Osteoblast (primary cell): Measurements from ENCODE around the gene LRRC46. TPM values are rescaled to one million over a fixed set of nuclear protein-coding genes. Genes with fewer than 3 reads are reported as not detected.

Source experiments
- DNase-seq: peaks from one replicate; pipeline ENCODE4 v3.0.0; 2011; ENCODE audit warnings: low spot score, mixed read lengths; ENCODE audit not compliant: insufficient read length; ENCODE audit errors: missing footprints
- H2AFZ ChIP-seq: 2 replicates; pipeline ENCODE4 v1.6.0; 2011; ENCODE audit warnings: mild to moderate bottlenecking, low read length
- H3K27ac ChIP-seq: 2 replicates; pipeline ENCODE4 v1.5.1; 2011; ENCODE audit warnings: mild to moderate bottlenecking, low read depth, low read length, moderate library complexity
- H3K27me3 ChIP-seq: 2 replicates; pipeline ENCODE4 v1.6.0; 2012; ENCODE audit warnings: mild to moderate bottlenecking, control low read depth, inconsistent platforms, low read length, moderate library complexity; ENCODE audit not compliant: insufficient read depth
- H3K36me3 ChIP-seq: 2 replicates; pipeline ENCODE4 v1.5.1; 2011; ENCODE audit warnings: mild to moderate bottlenecking, low read length, control low read depth, moderate library complexity; ENCODE audit not compliant: insufficient read depth
- H3K4me1 ChIP-seq: 2 replicates; pipeline ENCODE4 v1.5.1; 2011; ENCODE audit warnings: mild to moderate bottlenecking, low read length, control low read depth, moderate library complexity; ENCODE audit not compliant: insufficient read depth
- H3K4me2 ChIP-seq: 2 replicates; pipeline ENCODE4 v1.6.0; 2011; ENCODE audit warnings: mild to moderate bottlenecking, low read length; ENCODE audit not compliant: insufficient read depth
- H3K4me3 ChIP-seq: fragments of 200-600 bp; sonication (generic); 3 replicates; pipeline ENCODE4 v1.5.1; 2012; ENCODE audit warnings: mild to moderate bottlenecking, low read length, inconsistent platforms; ENCODE audit not compliant: insufficient read depth
- H3K79me2 ChIP-seq: 2 replicates; pipeline ENCODE4 v1.6.0; 2012; ENCODE audit warnings: mild to moderate bottlenecking, low read length, control low read depth, inconsistent platforms; ENCODE audit not compliant: insufficient read depth
- H3K9me3 ChIP-seq: 2 replicates; pipeline ENCODE4 v1.5.1; 2011; ENCODE audit warnings: low read depth, low read length, control low read depth
- H4K20me1 ChIP-seq: 2 replicates; pipeline ENCODE4 v1.6.0; 2012; ENCODE audit warnings: mild to moderate bottlenecking, low read length, control low read depth; ENCODE audit not compliant: insufficient read depth
- total RNA-seq: library from RNA; depleted of rRNA; stranded (reverse); fragments of >200 nt; gene quantifications from 2 replicates; pipeline ENCODE4 v1.2.3, GENCODE V29; 2012
- TF ChIP-seq, protein P1 (sequence below): IDR thresholded peaks from 2 replicates; pipeline ENCODE4 v1.5.1; 2011; ENCODE audit warnings: mild to moderate bottlenecking, low read depth, low read length, moderate library complexity; ENCODE audit errors: extremely low read depth

The LRRC46 gene
- total RNA-seq, 1 donor: not detected

DNA sequence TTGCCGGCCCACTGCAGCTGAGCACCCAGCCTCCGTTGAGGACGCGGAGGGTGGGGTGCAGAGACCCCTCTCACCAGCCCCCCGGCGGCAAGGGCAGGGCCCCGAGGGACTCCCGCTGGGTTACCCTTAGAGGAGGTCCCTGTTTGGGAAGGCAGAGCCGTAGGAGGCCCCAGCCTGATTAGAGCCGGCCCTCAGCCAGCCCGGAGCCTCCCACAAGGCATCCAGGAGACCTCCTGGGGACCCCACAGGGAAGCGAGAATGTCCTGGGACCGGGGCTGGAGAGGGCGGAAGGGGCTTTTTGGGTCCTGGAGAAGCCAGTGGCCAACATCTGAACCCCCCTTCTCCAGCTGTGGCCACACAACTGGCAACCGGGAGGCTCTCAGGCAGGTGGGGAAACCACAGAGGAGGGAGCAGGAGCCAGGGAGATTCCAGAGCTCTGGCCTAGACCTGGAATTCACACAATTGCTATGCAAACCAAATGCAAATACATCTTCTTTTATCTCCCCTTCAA lies 41.2 kb downstream of the LRRC46 start:
- peak overlapping the region; percentile 79 for H3K4me2 ChIP-seq
- H3K79me2 ChIP-seq: no peaks in the 10 kb centered on the region
- TF ChIP-seq, protein P1, sequence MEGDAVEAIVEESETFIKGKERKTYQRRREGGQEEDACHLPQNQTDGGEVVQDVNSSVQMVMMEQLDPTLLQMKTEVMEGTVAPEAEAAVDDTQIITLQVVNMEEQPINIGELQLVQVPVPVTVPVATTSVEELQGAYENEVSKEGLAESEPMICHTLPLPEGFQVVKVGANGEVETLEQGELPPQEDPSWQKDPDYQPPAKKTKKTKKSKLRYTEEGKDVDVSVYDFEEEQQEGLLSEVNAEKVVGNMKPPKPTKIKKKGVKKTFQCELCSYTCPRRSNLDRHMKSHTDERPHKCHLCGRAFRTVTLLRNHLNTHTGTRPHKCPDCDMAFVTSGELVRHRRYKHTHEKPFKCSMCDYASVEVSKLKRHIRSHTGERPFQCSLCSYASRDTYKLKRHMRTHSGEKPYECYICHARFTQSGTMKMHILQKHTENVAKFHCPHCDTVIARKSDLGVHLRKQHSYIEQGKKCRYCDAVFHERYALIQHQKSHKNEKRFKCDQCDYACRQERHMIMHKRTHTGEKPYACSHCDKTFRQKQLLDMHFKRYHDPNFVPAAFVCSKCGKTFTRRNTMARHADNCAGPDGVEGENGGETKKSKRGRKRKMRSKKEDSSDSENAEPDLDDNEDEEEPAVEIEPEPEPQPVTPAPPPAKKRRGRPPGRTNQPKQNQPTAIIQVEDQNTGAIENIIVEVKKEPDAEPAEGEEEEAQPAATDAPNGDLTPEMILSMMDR: no peak
- DNase-seq: peak; percentile 54
- no peaks in the 10 kb centered on the region for H3K9me3 ChIP-seq
- peaks cover 26% of the 10 kb centered on the region for H3K27me3 ChIP-seq
- H4K20me1 ChIP-seq: no peaks in the 10 kb centered on the region
- no peak overlapping the region for H3K27ac ChIP-seq
- peak overlapping the region; percentile 59 for H3K4me3 ChIP-seq
- no peaks in the 10 kb centered on the region for H3K36me3 ChIP-seq
- peaks cover 16% of the 10 kb centered on the region for H3K4me1 ChIP-seq
- H2AFZ ChIP-seq: peak overlapping the region; percentile 81

DNA sequence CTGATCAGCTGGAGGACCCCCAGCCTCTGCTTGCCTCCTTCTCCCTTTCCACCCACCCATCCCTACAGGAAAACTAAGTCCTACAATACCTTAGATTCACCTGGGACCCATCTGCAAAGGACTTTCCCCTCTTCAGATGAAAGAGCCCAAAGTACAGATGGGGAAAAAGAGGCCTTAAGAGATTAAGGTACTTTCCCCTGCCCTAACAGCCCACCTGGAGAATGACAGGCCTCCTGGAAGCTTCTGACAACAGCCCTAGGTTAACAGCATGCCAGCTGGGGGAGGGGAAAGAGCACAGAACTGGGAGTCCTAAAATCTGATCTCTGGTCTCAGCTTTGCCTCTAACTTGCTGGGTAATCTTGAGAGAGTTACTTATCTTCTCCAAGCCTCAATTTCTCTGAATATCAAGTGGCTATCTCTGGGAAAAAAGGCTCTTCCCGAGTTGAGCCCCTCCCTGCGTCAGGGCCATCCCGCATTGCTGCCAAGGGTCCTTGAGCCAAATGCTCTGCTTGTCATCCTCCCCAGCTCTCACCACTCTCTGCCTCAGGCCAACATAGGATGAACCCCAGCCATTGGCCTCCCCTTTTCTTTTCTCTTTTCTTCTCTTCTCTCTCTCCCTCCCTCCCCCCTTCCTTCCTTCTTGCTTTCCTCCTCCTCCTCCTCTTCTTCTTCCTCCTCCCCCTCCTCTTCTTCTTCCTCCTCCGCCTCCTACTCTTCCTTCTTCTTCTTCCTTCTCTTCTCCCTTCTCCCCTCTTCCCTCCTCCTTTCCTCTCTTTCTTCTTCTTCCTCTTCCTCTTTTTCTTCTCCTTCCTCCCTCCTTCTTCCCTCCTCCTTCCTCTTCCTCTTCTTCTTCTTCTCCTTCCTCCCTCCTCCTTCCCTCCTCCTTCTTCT lies 42.0 kb downstream of the LRRC46 start:
- Histone ChIP-seq H3K27ac (no peak overlapping the region), H3K79me2 (no peaks in the 10 kb centered on the region), H3K4me3 (no peak overlapping the region), H3K27me3 (peaks cover 26% of the 10 kb centered on the region), H3K36me3 (no peaks in the 10 kb centered on the region), H3K4me2 (peak overlapping the region; percentile 79), H4K20me1 (no peaks in the 10 kb centered on the region), H2AFZ (no peak overlapping the region), H3K4me1 (peaks cover 23% of the 10 kb centered on the region), H3K9me3 (no peaks in the 10 kb centered on the region)
- DNase-seq: peak; percentile 45
- TF ChIP-seq, protein P1: no peak

DNA sequence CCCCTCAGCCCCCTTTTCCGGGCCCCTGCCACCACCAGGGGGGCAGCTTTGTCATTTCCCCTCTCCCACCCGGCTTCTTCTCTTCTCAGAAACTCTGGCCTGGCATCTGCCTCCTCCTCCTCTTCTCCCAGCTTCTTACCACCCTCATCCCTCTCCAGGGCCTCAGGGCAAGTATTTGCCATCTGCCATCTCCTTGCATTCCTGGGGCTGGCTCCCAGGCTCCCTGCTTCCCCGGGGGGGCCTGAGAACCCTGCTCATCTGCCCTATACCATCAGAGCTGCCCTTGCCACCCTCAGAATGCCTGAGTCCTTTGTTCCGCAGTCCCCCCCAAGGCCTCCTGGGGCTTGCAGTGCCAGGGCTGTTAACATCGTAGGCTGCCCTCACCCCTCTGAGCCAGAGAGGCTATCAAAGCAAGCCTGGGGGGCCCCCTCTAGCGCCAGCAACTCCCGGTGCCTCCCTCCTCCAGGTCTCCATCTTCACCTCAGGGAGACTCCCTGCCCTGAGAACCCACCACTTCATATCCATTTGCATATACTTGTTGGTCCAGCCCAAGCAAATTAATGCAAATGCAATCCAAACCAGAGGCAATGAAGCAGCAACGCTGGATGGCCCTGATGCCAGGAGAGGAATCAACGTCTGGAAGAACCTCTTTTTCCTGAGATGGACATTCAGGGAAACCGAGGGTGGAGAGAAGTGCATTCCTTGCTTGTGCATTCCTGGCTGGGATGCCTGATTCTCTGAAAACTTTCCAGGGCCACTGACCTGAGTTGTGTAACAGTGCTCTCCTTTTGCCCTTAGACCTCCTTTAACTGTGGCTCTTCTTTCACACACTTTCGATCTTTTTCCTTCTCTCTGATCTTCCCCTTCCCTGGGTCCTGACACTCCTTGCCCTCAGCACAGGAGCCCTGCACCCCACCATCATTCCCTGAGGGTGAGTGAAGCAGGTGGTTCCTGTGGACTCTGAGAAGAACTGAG lies 43.8 kb downstream of the LRRC46 start:
- Histone ChIP-seq H3K4me1 (peaks cover 34% of the 10 kb centered on the region), H3K9me3 (no peaks in the 10 kb centered on the region), H3K27ac (no peak overlapping the region), H3K79me2 (no peaks in the 10 kb centered on the region), H2AFZ (no peak overlapping the region), H3K27me3 (peaks cover 19% of the 10 kb centered on the region), H3K4me3 (no peak overlapping the region), H3K36me3 (no peaks in the 10 kb centered on the region), H4K20me1 (no peaks in the 10 kb centered on the region), H3K4me2 (no peak overlapping the region)
- DNase-seq: peak; percentile 52
- TF ChIP-seq, protein P1: no peak
